ENCODE measurements around the gene CMPK2.
"Not testable (repeated sequence)": the region's sequence is repeated elsewhere in the genome, so short reads cannot be mapped to it uniquely, and the experiment has no call there.

DNA sequence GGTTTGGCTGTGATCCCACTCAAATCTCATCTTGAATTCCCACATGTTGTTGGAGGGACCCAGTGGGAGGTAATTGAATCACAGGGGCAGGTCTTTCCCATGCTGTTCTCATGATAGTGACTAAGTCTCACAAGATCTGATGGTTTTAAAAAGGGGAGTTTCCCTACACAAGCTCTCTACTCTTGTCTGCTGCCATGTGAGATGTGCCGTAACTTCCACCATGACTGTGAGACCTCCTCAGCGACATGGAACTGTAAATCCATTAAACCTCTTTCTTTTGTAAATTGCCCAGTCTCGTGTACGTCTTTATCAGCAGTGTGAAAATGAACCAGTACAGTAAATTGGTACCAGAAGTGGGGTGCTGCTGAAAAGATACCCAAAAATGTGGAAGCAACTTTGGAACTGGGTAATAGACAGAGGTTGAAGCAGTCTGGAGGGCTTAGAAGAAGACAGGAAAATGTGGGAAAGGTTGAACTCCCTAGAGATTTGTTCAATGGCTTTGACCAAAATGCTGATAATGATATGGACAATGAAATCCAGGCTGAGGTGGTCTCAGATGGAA lies 7.2 kb downstream of the CMPK2 start:
- TF ChIP-seq, protein P1, sequence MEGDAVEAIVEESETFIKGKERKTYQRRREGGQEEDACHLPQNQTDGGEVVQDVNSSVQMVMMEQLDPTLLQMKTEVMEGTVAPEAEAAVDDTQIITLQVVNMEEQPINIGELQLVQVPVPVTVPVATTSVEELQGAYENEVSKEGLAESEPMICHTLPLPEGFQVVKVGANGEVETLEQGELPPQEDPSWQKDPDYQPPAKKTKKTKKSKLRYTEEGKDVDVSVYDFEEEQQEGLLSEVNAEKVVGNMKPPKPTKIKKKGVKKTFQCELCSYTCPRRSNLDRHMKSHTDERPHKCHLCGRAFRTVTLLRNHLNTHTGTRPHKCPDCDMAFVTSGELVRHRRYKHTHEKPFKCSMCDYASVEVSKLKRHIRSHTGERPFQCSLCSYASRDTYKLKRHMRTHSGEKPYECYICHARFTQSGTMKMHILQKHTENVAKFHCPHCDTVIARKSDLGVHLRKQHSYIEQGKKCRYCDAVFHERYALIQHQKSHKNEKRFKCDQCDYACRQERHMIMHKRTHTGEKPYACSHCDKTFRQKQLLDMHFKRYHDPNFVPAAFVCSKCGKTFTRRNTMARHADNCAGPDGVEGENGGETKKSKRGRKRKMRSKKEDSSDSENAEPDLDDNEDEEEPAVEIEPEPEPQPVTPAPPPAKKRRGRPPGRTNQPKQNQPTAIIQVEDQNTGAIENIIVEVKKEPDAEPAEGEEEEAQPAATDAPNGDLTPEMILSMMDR (IDR thresholded peaks at IDR 0.05) = not testable (repeated sequence)
- TF ChIP-seq POLR2A (IDR thresholded peaks at IDR 0.05) = not testable (repeated sequence)
